Smooth muscle cell (in vitro differentiated cells): Measurements from ENCODE around the gene GNAO1. TPM values are rescaled to one million over a fixed set of nuclear protein-coding genes. Genes with fewer than 3 reads are reported as not detected.

ENCODE experiments used
- DNase-seq: peaks from one replicate; lab custom pipeline; 2025; ENCODE audit not compliant: unreplicated experiment; lab: John Stamatoyannopoulos, UW
- H2AFZ ChIP-seq: fragments of 200-600 bp; sonication (generic); 2 replicates; pipeline ENCODE4 v1.6.0; 2016; ENCODE audit warnings: antibody characterized with exemption, low read depth, mild to moderate bottlenecking
- H3F3A ChIP-seq: fragments of 200-600 bp; sonication (generic); 2 replicates; pipeline ENCODE4 v1.6.0; 2017; ENCODE audit warnings: antibody characterized with exemption, low read depth
- H3K27ac ChIP-seq: fragments of 200-600 bp; sonication (generic); 2 replicates; pipeline ENCODE4 v1.5.1; 2016; ENCODE audit warnings: low read depth, mild to moderate bottlenecking
- H3K27me3 ChIP-seq: fragments of 200-600 bp; sonication (generic); 2 replicates; pipeline ENCODE4 v1.6.1; 2016; ENCODE audit warnings: low read depth, mild to moderate bottlenecking
- H3K36me3 ChIP-seq: fragments of 200-600 bp; sonication (generic); 2 replicates; pipeline ENCODE4 v1.5.1; 2016; ENCODE audit warnings: low read depth
- H3K4me1 ChIP-seq: fragments of 200-600 bp; sonication (generic); 2 replicates; pipeline ENCODE4 v1.5.1; 2016; ENCODE audit warnings: low read depth
- H3K4me2 ChIP-seq: fragments of 200-600 bp; sonication (generic); 2 replicates; pipeline ENCODE4 v1.6.0; 2016; ENCODE audit warnings: mild to moderate bottlenecking
- H3K4me3 ChIP-seq: fragments of 200-600 bp; sonication (generic); 2 replicates; pipeline ENCODE4 v1.5.1; 2016; ENCODE audit warnings: mild to moderate bottlenecking
- H3K79me2 ChIP-seq: fragments of 200-600 bp; sonication (generic); 2 replicates; pipeline ENCODE4 v1.6.0; 2016; ENCODE audit warnings: low read depth, mild to moderate bottlenecking
- H3K9ac ChIP-seq: fragments of 200-600 bp; sonication (generic); 2 replicates; pipeline ENCODE4 v1.6.0; 2016; ENCODE audit warnings: low read depth
- H3K9me3 ChIP-seq: fragments of 200-600 bp; sonication (generic); replicated peaks from 2 replicates; pipeline ENCODE4 v1.5.1; 2016; ENCODE audit warnings: low read depth
- H4K20me1 ChIP-seq: fragments of 200-600 bp; sonication (generic); 2 replicates; pipeline ENCODE4 v1.6.0; 2016; ENCODE audit warnings: low read depth
- CTCF ChIP-seq: fragments of 200-600 bp; sonication (generic); IDR thresholded peaks from 2 replicates; pipeline ENCODE4 v1.5.1; 2017; ENCODE audit warnings: borderline replicate concordance, mild to moderate bottlenecking, antibody characterized with exemption; ENCODE audit not compliant: insufficient read depth, poor library complexity, severe bottlenecking
- WGBS: methylation state at CpG from one replicate; pipeline ENCODE4 v1.1.7; 2016; ENCODE audit warnings: low lambda C conversion rate; 5-methylcytosine and 5-hydroxymethylcytosine counted together
- polyA plus RNA-seq: library from polyadenylated mRNA; unstranded; fragments of >200 nt; fragmentation: Nextera tagmentation; extraction: Ambion mirVana; gene quantifications from 2 replicates; pipeline ENCODE4 v1.2.1, GENCODE V29; 2016
- total RNA-seq: library from RNA; depleted of rRNA; stranded (reverse); fragments of >200 nt; gene quantifications from 2 replicates; pipeline ENCODE4 v1.2.3, GENCODE V29; 2014

GNAO1 gene
- total and polyA plus RNA-seq, 2 experiments from 2014 or later, result 1.7 to 3.7 TPM

- Histone ChIP-seq H4K20me1 (no peaks in the 10 kb centered on the region), H3F3A (no peaks in the 10 kb centered on the region)
Observed at GRCh38 chr16:56341656-56342399, 150.5 kb downstream of the GNAO1 start.

GRCh38 chr16:56343661-56344517 is 152.6 kb downstream of the GNAO1 start:
- H4K20me1 ChIP-seq, result no peaks in the 10 kb centered on the region
- no peak overlapping the region for H3K9ac ChIP-seq
- TF ChIP-seq CTCF, result no peak
- DNase-seq, result no peak
- H3K4me2 ChIP-seq, result no peak overlapping the region
- no peaks in the 10 kb centered on the region for H3K27me3 ChIP-seq
- no peak overlapping the region for H2AFZ ChIP-seq
- peak overlapping the region; percentile 53 for H3K27ac ChIP-seq
- no peaks in the 10 kb centered on the region for H3K9me3 ChIP-seq
- H3K4me1 ChIP-seq, result no peaks in the 10 kb centered on the region
- H3K36me3 ChIP-seq, result no peaks in the 10 kb centered on the region
- H3F3A ChIP-seq, result no peaks in the 10 kb centered on the region
- no peak overlapping the region for H3K4me3 ChIP-seq
- H3K79me2 ChIP-seq, result no peaks in the 10 kb centered on the region
- 87% methylated on average over 27 of the region's 27 CpGs for WGBS

More at GRCh38 chr16:56341656-56342399, 150.5 kb downstream of the GNAO1 start:
- Histone ChIP-seq H3K36me3 (no peaks in the 10 kb centered on the region), H3K9ac (no peak overlapping the region), H2AFZ (no peak overlapping the region), H3K4me2 (no peak overlapping the region), H3K4me3 (no peak overlapping the region), H3K9me3 (no peaks in the 10 kb centered on the region), H3K79me2 (no peaks in the 10 kb centered on the region), H3K27ac (no peak overlapping the region), H3K4me1 (no peaks in the 10 kb centered on the region), H3K27me3 (no peaks in the 10 kb centered on the region)
- 86% methylated on average over 8 of the region's 9 CpGs for WGBS
- no peak for TF ChIP-seq CTCF
- DNase-seq, result no peak

GRCh38 chr16:56344518-56345405 is 153.5 kb downstream of the GNAO1 start:
- no peak for TF ChIP-seq CTCF
- no peak overlapping the region for H2AFZ ChIP-seq
- no peaks in the 10 kb centered on the region for H3F3A ChIP-seq
- no peaks in the 10 kb centered on the region for H3K4me1 ChIP-seq
- no peaks in the 10 kb centered on the region for H3K79me2 ChIP-seq
- H3K4me2 ChIP-seq, result no peak overlapping the region
- WGBS, result 68% methylated on average over 18 of the region's 18 CpGs
- no peak overlapping the region for H3K4me3 ChIP-seq
- H3K9me3 ChIP-seq, result no peaks in the 10 kb centered on the region
- H3K36me3 ChIP-seq, result no peaks in the 10 kb centered on the region
- no peaks in the 10 kb centered on the region for H4K20me1 ChIP-seq
- DNase-seq, result no peak
- no peak overlapping the region for H3K9ac ChIP-seq
- H3K27ac ChIP-seq, result peak overlapping the region; percentile 53
- no peaks in the 10 kb centered on the region for H3K27me3 ChIP-seq
